Calu3 (cell line): ENCODE results near the gene KLRD1. TPM values are rescaled to one million over a fixed set of nuclear protein-coding genes. Genes with fewer than 3 reads are reported as not detected.
"Not testable (repeated sequence)": the region's sequence is repeated elsewhere in the genome, so short reads cannot be mapped to it uniquely, and the experiment has no call there.

Experiments used
- BruUV-seq: library from RNA; stranded (reverse); fragments of 400-500 nt; replicated peaks from 2 replicates; lab custom pipeline; 2021; lab: Mats Ljungman, UMichigan
- CTCF ChIA-PET: fragments of 300-600 bp; sonication (Branson Sonifier 250); formaldehyde crosslinking; loops from one replicate; lab custom pipeline; 2022; ENCODE audit warnings: antibody characterized with exemption; lab: Charles Lee
- DNase-seq: peaks from one replicate; pipeline ENCODE4 v3.0.0; 2022
- H3K27ac Mint-ChIP-seq: one replicate; pipeline ENCODE4 v1.8.0; 2022; ENCODE audit warnings: mixed read lengths; ENCODE audit not compliant: unreplicated experiment
- H3K27me3 Mint-ChIP-seq: one replicate; pipeline ENCODE4 v1.8.0; 2022; ENCODE audit warnings: mixed read lengths; ENCODE audit not compliant: unreplicated experiment
- H3K36me3 Mint-ChIP-seq: one replicate; pipeline ENCODE4 v1.8.0; 2022; ENCODE audit warnings: mild to moderate bottlenecking, moderate library complexity, mixed read lengths; ENCODE audit not compliant: insufficient read depth, unreplicated experiment
- H3K4me1 Mint-ChIP-seq: one replicate; pipeline ENCODE4 v1.8.0; 2022; ENCODE audit warnings: mild to moderate bottlenecking, low read depth, mixed read lengths; ENCODE audit not compliant: unreplicated experiment
- H3K4me3 Mint-ChIP-seq: one replicate; pipeline ENCODE4 v1.8.0; 2022; ENCODE audit warnings: mild to moderate bottlenecking, low read depth, moderate library complexity, mixed read lengths; ENCODE audit not compliant: unreplicated experiment
- H3K9me3 Mint-ChIP-seq: one replicate; pipeline ENCODE4 v1.8.0; 2022; ENCODE audit warnings: low read depth, mixed read lengths; ENCODE audit not compliant: unreplicated experiment
- CTCF ChIP-seq: fragments of 200-600 bp; IDR thresholded peaks from one replicate; pipeline ENCODE4 v1.8.0; 2022; ENCODE audit warnings: antibody characterized with exemption; ENCODE audit not compliant: unreplicated experiment
- intact Hi-C: fragments of 100-400 bp; cut with micrococcal nuclease; formaldehyde crosslinking; loops from one replicate; pipeline ENCODE4 v1.10.0; 2022; ENCODE audit not compliant: unreplicated experiment
- total RNA-seq: library from RNA; stranded (reverse); gene quantifications from 2 replicates; pipeline ENCODE4 v1.2.3, GENCODE V29; 2022

KLRD1 gene
- total RNA-seq, 1 experiment from 2014 or later = 0.14 TPM

DNA sequence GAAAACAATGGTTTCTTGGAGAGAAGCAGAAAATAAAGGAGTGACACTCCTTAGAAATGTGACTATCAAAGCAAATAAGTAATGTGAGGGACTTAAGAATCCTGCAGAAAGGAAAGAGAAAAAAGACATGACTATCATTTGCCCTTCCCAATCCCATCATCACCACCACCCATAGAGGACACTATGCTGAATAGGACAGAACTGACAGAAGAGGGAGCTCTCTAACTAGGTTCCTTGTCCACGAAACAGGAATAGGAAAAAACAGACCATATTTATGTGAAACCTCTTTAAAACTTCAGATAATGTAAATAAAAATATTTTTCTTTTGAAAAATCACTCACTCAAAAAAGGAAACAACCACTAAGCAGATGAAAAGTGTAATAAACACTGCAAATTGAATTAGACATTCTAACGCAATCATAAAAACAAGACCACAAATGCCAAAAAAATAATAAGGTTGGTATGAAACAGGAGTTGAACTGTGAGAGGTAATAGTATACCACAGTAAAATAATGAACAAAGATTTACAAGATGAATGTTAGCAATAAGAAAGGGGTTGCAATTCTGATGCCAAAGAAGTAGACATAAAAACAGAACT lies 24.1 kb downstream of the KLRD1 start:
- H3K9me3 Mint-ChIP-seq = no peaks in the 10 kb centered on the region
- no TSS peak for BruUV-seq
- H3K4me1 Mint-ChIP-seq = peaks cover 17% of the 10 kb centered on the region
- no peak overlapping the region for H3K27ac Mint-ChIP-seq
- no peak overlapping the region for H3K4me3 Mint-ChIP-seq
- intact Hi-C loops = loop anchor here (1.0 to 2.0 kb wide), 3 partner anchors 33 to 231 kb away; no protein-coding TSS in a partner anchor
- CTCF ChIA-PET = interaction anchor here (0.6 to 1.7 kb wide), 3 partner anchors 11 to 231 kb away, joined by 3 to 7 read pairs (median 3); no protein-coding TSS in a partner anchor
- peak; percentile 28 for DNase-seq
- H3K27me3 Mint-ChIP-seq = no peaks in the 10 kb centered on the region
- peak; percentile 53 for TF ChIP-seq CTCF
- H3K36me3 Mint-ChIP-seq = peaks cover 3% of the 10 kb centered on the region

DNA sequence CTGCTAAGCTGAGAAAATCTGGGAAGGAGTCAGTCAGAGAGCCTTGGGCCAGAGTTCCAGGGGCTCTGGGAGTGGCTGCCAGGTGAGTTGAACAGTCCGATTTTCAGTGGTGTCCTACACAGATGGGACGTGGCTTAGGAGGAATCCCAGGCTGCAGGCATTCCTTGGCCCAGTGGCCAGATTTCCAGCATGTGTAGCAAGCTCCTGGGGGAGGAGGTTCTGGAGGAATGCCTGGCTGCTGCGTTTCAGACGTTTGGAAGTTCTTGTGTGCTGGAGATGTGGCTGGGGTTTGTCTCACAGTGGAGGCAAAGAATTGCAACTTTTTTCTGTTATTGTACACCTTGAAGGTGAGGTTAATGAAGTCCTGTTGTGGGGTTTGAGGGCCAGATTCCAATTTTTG lies 28.5 kb downstream of the KLRD1 start:
- H3K36me3 Mint-ChIP-seq, H3K27ac Mint-ChIP-seq, H3K4me3 Mint-ChIP-seq, CTCF ChIA-PET, H3K27me3 Mint-ChIP-seq, DNase-seq, intact Hi-C loops, H3K9me3 Mint-ChIP-seq, BruUV-seq: not testable (repeated sequence)
- peaks cover 34% of the 10 kb centered on the region for H3K4me1 Mint-ChIP-seq

- H3K36me3 Mint-ChIP-seq, intact Hi-C loops, H3K4me3 Mint-ChIP-seq: not testable (repeated sequence)
These were observed 30.8 kb downstream of the KLRD1 start for GRCh38 chr12:10338470-10338869.

DNA sequence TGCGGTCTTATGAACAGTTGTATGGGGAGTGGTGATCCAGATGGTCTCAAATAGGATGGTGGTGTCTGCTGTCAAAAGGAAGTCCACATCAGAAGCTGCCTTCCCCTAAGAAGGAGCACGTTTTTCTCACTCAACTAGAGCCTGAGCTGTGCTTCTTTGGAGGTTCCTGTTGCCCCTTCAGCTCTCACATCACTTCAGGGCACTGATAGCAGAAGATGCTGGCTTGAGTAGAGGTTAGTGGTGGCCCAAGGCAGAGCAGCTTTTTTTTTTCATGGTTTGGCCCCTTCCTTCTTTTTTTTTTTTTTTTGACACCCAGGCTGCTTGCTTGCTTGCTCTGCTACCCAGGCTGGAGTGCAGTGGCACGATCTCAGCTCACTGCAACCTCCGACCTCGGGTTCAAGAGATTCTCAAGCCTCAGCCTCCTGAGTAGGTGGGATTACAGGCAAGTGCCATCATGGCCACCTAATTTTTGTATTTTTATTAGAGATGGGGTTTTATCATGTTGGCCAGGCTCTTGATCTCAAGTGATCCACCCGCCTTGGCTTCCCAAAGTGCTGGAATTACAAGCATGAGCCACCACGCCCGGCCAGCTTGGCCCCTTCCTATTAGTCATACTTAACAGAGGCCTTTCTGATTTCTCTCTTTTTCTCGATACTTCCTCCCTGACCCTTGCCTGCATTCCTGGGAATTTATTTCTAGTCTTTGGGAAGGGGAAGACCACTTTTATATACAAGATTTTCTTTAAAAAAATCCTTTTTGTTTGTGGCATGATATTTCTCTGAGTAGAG lies 31.6 kb downstream of the KLRD1 start:
- intact Hi-C loops = no loop called here
- CTCF ChIA-PET = interaction anchor here (0.6 kb wide), 1 partner anchor 589 kb away, joined by 4 read pairs; no protein-coding TSS in a partner anchor
- Mint-ChIP-seq H3K4me1 (peaks cover 33% of the 10 kb centered on the region), H3K4me3 (no peak overlapping the region), H3K9me3 (peaks cover 3% of the 10 kb centered on the region), H3K36me3 (peaks cover 3% of the 10 kb centered on the region), H3K27ac (no peak overlapping the region), H3K27me3 (no peaks in the 10 kb centered on the region)
- peak; percentile 44 for DNase-seq
- TF ChIP-seq CTCF = no peak
- no TSS peak for BruUV-seq

More at GRCh38 chr12:10338470-10338869, 30.8 kb downstream of the KLRD1 start:
- H3K9me3 Mint-ChIP-seq, H3K27me3 Mint-ChIP-seq, DNase-seq, BruUV-seq, H3K27ac Mint-ChIP-seq: not testable (repeated sequence)
- CTCF ChIA-PET = interaction anchor here (0.6 kb wide), 1 partner anchor 588 kb away, joined by 4 read pairs; no protein-coding TSS in a partner anchor
- H3K4me1 Mint-ChIP-seq = peaks cover 35% of the 10 kb centered on the region

- CTCF ChIA-PET, H3K27me3 Mint-ChIP-seq, DNase-seq, H3K36me3 Mint-ChIP-seq, H3K9me3 Mint-ChIP-seq, BruUV-seq, H3K4me3 Mint-ChIP-seq, intact Hi-C loops, H3K27ac Mint-ChIP-seq: not testable (repeated sequence)
- H3K4me1 Mint-ChIP-seq = peaks cover 18% of the 10 kb centered on the region
These were observed 33.3 kb downstream of the KLRD1 start for GRCh38 chr12:10340946-10341345.
